ENCODE measurements around the gene HOXD12.

DNA sequence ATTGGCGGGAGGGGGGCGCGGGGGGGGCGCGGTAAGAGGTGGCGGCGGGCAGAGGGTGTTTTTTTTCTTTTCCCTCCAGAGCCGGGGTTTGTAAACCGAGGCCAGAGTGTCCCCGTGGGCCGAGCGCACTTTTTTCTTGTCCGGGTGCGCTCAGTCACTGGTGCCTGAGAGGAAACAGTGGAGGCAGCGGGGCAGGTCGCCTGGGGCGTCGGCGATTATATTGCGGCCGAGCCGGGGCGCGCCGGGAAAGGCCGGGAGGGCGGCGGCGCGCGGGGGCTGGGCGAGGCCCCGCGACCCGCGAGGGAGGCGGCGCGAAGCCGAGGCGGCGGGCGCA lies 30.2 kb downstream of the HOXD12 start:
- TF ChIP-seq POLR2AphosphoS5 (IDR thresholded peaks at IDR 0.05) (no peak), POLR2A (IDR thresholded peaks at IDR 0.05) (no peak)
- TF ChIP-seq, protein P1, sequence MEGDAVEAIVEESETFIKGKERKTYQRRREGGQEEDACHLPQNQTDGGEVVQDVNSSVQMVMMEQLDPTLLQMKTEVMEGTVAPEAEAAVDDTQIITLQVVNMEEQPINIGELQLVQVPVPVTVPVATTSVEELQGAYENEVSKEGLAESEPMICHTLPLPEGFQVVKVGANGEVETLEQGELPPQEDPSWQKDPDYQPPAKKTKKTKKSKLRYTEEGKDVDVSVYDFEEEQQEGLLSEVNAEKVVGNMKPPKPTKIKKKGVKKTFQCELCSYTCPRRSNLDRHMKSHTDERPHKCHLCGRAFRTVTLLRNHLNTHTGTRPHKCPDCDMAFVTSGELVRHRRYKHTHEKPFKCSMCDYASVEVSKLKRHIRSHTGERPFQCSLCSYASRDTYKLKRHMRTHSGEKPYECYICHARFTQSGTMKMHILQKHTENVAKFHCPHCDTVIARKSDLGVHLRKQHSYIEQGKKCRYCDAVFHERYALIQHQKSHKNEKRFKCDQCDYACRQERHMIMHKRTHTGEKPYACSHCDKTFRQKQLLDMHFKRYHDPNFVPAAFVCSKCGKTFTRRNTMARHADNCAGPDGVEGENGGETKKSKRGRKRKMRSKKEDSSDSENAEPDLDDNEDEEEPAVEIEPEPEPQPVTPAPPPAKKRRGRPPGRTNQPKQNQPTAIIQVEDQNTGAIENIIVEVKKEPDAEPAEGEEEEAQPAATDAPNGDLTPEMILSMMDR (IDR thresholded peaks at IDR 0.05): no peak

All from stomach (tissue), 4 donors.